ENCODE results near the gene TEX14. TPM values are rescaled to one million over a fixed set of nuclear protein-coding genes. Genes with fewer than 3 reads are reported as not detected.

Gene TEX14, protein sequence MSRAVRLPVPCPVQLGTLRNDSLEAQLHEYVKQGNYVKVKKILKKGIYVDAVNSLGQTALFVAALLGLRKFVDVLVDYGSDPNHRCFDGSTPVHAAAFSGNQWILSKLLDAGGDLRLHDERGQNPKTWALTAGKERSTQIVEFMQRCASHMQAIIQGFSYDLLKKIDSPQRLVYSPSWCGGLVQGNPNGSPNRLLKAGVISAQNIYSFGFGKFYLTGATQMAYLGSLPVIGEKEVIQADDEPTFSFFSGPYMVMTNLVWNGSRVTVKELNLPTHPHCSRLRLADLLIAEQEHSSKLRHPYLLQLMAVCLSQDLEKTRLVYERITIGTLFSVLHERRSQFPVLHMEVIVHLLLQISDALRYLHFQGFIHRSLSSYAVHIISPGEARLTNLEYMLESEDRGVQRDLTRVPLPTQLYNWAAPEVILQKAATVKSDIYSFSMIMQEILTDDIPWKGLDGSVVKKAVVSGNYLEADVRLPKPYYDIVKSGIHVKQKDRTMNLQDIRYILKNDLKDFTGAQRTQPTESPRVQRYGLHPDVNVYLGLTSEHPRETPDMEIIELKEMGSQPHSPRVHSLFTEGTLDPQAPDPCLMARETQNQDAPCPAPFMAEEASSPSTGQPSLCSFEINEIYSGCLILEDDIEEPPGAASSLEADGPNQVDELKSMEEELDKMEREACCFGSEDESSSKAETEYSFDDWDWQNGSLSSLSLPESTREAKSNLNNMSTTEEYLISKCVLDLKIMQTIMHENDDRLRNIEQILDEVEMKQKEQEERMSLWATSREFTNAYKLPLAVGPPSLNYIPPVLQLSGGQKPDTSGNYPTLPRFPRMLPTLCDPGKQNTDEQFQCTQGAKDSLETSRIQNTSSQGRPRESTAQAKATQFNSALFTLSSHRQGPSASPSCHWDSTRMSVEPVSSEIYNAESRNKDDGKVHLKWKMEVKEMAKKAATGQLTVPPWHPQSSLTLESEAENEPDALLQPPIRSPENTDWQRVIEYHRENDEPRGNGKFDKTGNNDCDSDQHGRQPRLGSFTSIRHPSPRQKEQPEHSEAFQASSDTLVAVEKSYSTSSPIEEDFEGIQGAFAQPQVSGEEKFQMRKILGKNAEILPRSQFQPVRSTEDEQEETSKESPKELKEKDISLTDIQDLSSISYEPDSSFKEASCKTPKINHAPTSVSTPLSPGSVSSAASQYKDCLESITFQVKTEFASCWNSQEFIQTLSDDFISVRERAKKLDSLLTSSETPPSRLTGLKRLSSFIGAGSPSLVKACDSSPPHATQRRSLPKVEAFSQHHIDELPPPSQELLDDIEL (N-terminal part only)
- total RNA-seq = not detected

DNA sequence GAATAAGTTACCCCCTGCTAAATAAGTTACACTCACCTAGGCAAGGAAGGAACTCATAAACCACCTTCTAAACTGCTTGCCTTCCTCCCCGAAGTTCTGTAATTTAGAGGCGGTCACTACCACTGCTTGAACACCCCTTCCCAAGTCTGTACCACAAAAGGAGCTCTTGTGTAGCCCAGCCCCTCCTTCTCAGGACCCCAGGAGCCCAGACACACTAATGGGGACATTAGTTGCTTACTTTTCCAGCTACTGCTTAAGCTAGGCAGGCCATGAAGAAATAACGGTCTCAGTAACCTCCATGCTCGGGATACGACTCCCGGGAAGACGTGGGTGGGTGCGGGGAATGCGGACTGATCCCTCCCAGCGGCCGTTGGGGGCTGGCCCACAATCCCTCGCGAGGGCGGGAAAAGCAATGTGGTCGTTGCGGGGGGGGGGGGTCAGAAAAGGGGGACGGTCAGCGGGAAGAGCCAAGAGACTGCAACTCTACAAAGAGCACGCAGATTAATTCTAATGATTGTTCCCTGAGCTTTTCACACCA lies at the start of gene TEX14:
Gene TEX14, minus strand, starts transcription at position 345 of the 538 bp plus-strand sequence. CDS start 40,044 bp downstream, outside the sequence.
- no peaks in the 10 kb centered on the region for H3K27me3 ChIP-seq
- H3K4me1 ChIP-seq = peaks cover 4 to 8% of the 10 kb centered on the region in 2 donors
- TF ChIP-seq, protein P1, sequence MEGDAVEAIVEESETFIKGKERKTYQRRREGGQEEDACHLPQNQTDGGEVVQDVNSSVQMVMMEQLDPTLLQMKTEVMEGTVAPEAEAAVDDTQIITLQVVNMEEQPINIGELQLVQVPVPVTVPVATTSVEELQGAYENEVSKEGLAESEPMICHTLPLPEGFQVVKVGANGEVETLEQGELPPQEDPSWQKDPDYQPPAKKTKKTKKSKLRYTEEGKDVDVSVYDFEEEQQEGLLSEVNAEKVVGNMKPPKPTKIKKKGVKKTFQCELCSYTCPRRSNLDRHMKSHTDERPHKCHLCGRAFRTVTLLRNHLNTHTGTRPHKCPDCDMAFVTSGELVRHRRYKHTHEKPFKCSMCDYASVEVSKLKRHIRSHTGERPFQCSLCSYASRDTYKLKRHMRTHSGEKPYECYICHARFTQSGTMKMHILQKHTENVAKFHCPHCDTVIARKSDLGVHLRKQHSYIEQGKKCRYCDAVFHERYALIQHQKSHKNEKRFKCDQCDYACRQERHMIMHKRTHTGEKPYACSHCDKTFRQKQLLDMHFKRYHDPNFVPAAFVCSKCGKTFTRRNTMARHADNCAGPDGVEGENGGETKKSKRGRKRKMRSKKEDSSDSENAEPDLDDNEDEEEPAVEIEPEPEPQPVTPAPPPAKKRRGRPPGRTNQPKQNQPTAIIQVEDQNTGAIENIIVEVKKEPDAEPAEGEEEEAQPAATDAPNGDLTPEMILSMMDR (IDR thresholded peaks at IDR 0.05) = no peak
- no peak for DNase-seq (ENCODE audit: low spot score in 2 of 2)
- intact Hi-C loops (cut with DNase I) = loop anchor here (2.0 kb wide), 2 partner anchors 59 to 175 kb away; no protein-coding TSS in a partner anchor
- H3K4me3 ChIP-seq = peak within 1 kb of the TSS; percentile 60 to 73
- peak within 1 kb of the TSS; percentile 73 to 84 for H3K27ac ChIP-seq
- no peaks in the 10 kb centered on the region for H3K36me3 ChIP-seq
- H3K9me3 ChIP-seq = no peaks in the 10 kb centered on the region

DNA sequence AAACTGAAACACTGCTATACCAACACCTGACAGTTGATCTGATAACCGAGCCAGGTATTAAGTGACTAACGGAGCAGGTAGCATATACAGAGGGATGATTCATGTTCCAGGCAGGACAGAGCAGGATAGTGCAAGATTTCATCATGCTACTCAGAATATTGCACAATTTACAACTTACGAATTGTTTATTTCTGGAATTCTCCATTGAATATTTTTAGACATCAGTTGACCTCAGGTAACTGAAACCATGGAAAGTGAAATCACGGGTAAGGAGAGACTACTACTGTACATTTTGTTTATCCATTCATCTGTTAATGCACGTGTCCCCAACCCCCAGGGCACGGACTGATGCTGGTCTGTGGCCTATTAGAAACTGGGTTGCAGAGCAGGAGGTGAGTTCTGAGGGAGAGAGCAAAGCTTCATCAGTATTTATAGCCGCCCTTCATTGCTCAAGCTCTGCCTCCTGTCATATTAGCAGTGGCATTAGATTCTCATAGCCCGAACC lies 49.3 kb upstream of the TEX14 start:
- Histone ChIP-seq H3K9me3 (no peaks in the 10 kb centered on the region), H3K4me1 (no peaks in the 10 kb centered on the region), H3K27ac (no peak overlapping the region), H3K36me3 (no peaks in the 10 kb centered on the region), H3K27me3 (no peaks in the 10 kb centered on the region), H3K4me3 (no peak overlapping the region)
- intact Hi-C loops (cut with DNase I) = no loop called here
- DNase-seq (ENCODE audit: low spot score in 2 of 2) = no peak
- TF ChIP-seq, protein P1 (IDR thresholded peaks at IDR 0.05) = no peak

DNA sequence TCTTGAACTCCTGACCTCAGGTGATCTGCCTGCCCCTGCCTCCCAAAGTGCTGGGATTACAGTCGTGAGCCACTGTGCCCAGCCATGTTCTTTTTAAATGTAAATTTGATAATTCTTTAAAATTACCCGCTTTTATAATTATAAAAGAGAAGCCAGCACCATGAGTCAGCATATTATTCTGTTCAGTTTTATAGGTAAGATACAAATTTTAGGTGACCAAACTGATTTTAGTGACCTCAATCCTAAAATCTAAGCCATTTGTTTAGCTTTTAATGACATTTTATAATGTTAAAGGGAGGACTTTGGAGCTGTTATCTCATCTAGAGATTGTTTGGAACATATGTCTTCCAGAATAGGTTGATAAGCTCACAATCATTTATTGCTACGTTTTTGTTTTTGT lies 43.0 kb upstream of the TEX14 start:
- H3K27ac ChIP-seq = no peak overlapping the region
- intact Hi-C loops (cut with DNase I) = no loop called here
- H3K9me3 ChIP-seq = no peaks in the 10 kb centered on the region
- TF ChIP-seq, protein P1 (IDR thresholded peaks at IDR 0.05) = no peak
- no peaks in the 10 kb centered on the region for H3K27me3 ChIP-seq
- no peaks in the 10 kb centered on the region for H3K4me1 ChIP-seq
- no peak for DNase-seq (ENCODE audit: low spot score in 2 of 2)
- H3K4me3 ChIP-seq = no peak overlapping the region
- peaks cover 3 to 6% of the 10 kb centered on the region in 2 donors for H3K36me3 ChIP-seq

DNA sequence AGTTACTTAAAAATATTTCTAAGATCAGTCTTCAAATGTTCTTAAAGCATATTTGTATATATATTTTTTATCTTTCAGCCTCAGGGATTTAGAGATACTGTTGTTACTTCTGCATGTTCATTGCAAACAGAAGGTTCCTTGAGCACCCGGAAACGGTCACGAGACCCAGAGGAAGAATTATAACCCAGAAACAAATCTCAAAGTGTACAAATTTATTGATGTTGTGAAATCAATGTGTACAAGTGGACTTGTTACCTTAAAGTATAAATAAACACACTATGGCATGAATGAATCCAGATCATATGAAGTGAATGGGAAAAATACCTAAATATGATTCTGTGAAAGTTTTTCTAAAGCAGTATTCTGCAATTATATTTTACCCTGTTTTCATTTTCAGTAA lies 42.2 kb upstream of the TEX14 start:
- DNase-seq (ENCODE audit: low spot score in 2 of 2) = no peak
- H3K4me1 ChIP-seq = no peaks in the 10 kb centered on the region
- intact Hi-C loops (cut with DNase I) = no loop called here
- H3K4me3 ChIP-seq = no peak overlapping the region
- H3K36me3 ChIP-seq = peaks cover 3 to 11% of the 10 kb centered on the region in 2 donors
- no peak overlapping the region for H3K27ac ChIP-seq
- TF ChIP-seq, protein P1 (IDR thresholded peaks at IDR 0.05) = no peak
- H3K27me3 ChIP-seq = no peaks in the 10 kb centered on the region
- no peaks in the 10 kb centered on the region for H3K9me3 ChIP-seq

DNA sequence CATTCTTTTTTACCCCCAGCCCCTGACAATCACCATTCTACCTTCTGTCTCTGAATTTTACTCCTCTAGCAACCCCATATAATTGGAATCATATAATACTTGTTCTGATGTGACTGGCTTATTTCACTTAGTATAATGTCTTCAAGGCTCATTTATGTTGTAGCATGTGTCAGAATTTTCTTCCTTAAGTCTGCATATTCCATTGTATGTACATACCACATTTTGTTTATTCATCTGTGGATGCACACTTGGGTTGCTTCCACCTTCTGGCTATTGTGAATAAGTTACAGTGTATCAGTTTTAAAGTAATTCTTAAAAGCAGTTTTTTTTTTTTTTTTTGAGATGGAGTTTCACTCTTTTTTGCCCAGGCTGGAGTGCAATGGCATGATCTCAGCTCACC lies 39.1 kb upstream of the TEX14 start:
- Histone ChIP-seq H3K27me3 (no peaks in the 10 kb centered on the region), H3K4me3 (no peak overlapping the region), H3K27ac (no peak overlapping the region), H3K4me1 (no peaks in the 10 kb centered on the region), H3K9me3 (no peaks in the 10 kb centered on the region), H3K36me3 (peaks cover 3 to 13% of the 10 kb centered on the region in 2 donors)
- DNase-seq (ENCODE audit: low spot score in 2 of 2) = no peak
- TF ChIP-seq, protein P1 (IDR thresholded peaks at IDR 0.05) = no peak
- intact Hi-C loops (cut with DNase I) = no loop called here

Measured in ascending aorta (tissue), 2 donors.